Kasumi-1 (cell line): ENCODE measurements around the gene COL26A1.
"Not testable (repeated sequence)": the region's sequence is repeated elsewhere in the genome, so short reads cannot be mapped to it uniquely, and the experiment has no call there.

Source experiments
- DNase-seq, 2 experiments: peaks; one replicate each; lab custom pipeline; 2025; lab: John Stamatoyannopoulos, UW

COL26A1 gene

DNA sequence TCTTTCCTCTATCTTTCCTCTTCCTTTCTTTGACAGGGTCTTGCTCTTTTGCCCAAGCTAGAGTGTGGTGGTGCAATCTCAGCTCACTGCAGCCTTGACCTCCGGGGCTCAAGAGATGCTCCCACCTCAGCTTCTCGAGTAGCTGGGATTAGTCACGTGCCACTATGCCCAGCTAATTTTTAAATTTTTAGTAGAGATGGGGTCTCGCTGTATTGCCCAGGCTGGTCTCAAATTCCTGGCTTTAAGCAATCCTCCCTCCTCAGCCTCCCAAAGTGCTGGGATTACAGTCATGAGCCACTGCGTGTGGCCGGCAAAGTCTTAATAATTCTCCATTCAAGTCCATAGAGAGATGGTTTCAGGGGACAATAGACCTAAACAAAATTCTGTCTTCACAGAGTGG lies 40.2 kb downstream of the COL26A1 start:
- no peak for DNase-seq

GRCh38 chr7:101405474-101406067 lies 42.9 kb downstream of the COL26A1 start:
- DNase-seq, result no peak

DNA sequence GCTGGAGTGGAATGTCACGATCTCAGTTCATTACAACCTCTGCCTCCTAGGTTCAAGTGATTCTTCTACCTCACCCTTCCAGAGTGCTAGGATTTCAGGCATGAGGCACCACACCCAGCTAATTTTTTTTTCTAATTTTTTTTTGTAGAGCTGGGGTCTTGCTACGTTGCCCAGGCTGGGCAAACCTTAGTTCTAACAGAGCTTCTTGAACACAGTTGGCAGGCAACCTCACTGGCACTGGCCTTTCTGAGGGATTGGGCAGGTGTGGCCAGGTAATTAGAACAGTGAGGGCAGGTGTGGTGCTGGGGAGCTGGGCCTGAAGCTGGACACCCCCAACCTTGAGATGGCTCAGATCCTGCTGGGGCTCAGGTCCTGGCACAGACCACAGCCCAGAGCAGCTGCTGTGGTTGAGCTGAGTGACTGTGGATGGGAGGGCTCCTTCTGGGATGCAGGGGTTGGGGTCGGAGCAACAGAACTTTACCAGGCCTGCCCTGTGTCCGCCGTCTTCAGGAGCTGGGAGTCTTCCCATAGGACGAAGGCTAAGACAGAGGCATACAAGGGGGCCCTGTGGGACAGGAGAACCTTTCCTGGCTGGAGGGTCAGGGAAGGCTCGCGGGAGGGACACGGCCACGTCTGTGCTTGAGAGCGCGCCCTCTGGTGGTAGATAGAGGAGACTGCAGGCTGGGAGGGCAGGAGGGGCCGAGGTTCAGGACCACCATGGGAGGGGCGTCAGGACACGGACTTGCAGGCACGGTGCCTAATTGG lies 48.2 kb downstream of the COL26A1 start:
- DNase-seq, result peak; percentile 23 to 39

DNA sequence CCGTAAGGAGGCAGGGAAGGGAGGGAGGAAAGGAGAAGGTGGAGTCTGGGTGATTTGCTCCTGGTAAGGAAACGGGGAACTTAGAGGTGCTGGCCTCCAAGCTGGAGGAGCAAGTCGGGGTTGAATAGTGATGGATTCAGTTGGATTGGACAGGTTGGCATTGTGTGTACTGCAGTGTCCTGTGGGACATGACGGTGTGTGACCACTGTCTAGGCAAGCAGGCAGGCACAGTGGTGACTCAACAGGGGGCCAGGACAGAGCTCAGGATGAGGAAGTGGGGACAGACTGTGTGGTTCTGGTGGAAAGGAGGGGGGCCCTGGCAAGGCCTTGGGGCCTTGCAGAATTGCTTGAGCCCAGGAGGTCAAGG lies 48.8 kb downstream of the COL26A1 start:
- DNase-seq, result peak; percentile 39 to 47

- DNase-seq, result no peak
Measured at GRCh38 chr7:101412976-101413375, 50.3 kb downstream of the COL26A1 start.

DNA sequence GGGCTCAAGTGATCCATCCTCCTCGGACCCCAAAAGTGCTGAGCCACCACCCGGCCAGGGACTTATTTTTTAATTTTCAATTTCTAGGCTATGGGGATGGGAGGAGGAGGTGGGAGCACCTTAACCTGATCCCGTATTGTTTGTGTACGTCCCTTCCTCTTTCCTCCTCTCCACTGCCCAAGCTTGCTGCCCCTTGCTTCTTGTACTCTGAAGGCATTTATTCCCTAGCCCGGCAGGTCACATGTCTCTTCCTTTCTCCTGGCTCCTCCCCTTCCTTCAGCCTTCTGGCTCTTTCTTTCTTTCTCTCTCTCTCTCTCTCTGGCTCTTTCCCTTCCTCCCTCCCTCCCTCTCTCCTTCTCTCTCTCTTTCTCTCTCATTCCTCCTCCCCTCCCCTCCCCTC lies 56.0 kb downstream of the COL26A1 start:
- DNase-seq, result no peak

- no peak for DNase-seq
Measured at GRCh38 chr7:101419831-101420230, 57.2 kb downstream of the COL26A1 start.

DNA sequence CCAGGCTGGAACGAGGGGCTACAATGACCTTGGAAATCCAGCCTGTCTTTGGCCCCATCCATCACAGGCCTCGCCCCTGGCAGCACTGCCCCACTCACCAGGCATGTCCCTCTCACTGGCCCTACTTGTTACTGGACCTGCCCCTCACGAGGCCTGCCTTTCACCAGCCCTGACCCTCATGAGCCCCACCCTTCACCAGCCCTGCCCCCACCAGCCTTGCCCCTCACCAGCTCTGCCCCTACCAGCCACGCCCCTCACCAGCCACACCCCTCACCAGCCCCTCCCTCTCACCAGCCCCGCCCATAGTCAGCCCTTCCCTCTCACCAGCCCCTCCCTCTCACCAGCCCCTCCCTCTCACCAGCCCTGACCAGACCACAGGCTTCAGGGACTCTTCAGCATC lies 57.8 kb downstream of the COL26A1 start:
- DNase-seq, result no peak

DNA sequence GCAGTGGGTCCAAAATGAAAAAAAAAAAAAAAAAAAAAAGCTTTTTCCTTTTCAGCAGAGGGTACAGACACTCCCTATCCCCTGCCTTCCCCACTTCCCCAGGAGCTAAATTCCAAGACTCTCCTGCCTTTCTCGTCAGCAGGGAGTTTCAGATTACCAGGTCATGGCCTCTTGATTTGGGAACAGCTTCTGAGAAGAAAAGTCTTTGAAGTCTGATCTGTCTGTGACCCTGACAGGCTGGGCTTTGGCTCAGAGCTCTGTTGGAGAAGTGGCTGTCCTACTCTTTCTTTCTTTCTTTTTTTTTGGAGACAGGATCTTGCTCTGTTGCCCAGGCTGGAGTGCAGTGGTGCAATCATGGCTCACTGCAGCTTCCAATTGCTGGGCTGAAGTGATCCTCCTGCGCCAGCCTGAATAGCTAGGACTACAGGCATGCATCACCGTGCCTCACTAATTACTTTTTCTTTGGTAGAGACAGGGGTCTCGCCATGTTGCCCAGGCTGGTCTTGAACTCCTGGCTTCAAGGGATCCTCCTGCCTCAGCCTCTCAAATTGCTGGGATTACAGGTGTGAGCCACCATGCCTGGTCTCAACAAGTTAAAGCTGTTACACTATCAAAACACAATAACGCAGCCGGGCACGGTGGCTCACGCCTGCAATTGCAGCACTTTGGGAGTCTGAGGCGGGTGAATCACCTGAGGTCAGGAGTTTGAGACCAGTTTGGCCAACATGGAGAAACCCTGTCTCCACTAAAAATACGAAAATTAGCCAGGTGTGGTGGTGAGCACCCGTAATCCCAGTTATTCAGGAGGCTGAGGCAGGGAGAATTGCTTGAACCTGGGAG lies 59.9 kb downstream of the COL26A1 start:
- DNase-seq, result no peak

GRCh38 chr7:101426303-101427011 lies 63.8 kb downstream of the COL26A1 start:
- DNase-seq, result no peak

DNA sequence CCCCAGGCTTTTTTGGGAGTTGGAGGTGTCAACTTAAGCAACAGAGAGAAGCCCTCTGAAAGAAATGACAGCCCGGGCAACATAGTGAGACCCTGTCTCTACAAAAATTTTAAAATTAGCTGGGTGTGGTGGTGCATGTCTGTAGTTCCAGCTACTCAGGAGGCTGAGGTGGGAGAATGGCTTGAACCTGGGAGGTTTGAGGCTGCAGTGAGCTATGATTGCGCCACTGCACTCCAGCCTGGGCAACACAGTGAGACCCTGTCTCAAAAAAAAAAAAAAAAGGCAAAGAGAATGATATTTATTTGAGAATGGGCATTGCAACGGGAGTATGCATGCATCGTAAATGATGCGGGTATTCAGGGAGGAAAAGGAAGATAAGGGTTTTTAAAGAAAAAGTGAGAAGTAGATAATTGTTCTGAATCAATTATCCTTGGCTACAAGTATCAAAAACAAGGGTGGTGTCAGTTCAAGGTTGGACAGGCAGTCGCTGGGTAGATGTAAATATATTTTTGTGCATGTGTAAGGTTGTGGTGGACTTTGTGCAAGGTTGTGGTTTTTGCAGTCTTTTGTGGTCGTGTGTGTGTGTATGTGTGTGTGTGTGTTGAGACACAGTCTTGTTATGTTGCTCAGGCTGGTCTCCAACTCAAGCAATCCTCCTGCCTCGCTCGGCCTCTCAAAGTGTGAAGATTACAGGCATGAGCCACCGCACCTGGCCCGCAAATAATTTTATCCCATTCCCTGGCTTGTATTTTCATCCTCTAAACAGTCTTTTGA lies 65.6 kb downstream of the COL26A1 start:
- no peak for DNase-seq

DNA sequence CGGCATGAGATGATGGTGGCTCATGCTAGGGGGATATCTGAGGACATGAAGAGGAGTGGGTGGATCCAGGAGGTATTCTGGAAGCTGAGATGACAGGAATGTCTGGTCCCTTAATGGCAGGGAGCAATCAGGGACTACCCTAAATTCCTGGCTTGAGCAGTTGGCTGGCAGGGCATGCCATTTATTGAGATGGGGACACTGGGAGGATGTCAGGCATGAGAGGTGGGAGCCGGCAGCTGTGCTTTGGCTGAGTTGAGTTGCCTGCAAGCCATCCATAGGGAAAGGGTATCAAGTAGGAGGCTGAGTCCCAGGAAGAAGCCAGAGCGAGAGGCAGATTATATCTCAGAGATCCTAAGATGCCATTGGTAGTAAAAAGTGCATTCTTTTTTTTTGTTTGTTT lies 69.6 kb downstream of the COL26A1 start:
- DNase-seq, result no peak

GRCh38 chr7:101433688-101434087 lies 71.0 kb downstream of the COL26A1 start:
- no peak for DNase-seq

- not testable (repeated sequence) for DNase-seq
Measured at GRCh38 chr7:101434155-101434554, 71.5 kb downstream of the COL26A1 start.

DNA sequence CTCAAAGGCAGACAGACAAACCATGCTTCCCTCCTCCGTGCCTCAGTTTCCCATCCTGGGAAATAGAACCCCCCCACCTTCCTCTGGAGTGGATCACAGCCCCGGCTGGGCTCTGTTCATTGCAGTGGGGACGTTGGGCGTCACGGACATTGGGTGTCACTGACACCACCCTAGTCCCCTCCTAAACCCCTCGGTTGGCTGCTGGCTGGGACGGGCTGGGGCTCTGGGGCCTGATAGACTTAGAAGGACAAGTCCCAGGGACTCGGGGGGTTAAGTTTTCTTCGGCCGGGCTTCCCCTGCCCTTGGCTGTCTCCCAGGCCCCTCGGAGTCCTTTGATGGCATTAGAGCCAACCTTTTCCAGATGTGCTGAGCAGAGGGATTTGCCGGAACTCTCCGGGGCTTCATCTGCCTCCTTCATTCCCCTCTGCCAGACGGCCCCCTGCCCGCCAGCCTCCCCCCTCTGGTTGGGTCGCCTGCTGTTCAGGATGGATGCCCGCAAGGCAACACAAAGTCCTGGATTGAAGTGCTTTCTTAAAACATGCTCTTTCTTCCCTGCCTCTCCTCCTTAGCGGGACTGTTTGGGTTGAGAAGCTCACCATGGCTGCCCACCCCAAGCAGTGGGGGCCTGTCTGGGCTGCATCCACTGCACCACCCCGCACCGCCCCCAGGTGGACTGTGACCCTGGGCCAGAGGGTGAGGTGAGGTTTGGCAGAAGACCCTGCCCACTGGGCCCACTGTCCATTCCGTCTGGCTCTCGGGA lies 73.0 kb downstream of the COL26A1 start:
- no peak for DNase-seq

- no peak for DNase-seq
Measured at GRCh38 chr7:101436221-101436735, 73.6 kb downstream of the COL26A1 start.

DNA sequence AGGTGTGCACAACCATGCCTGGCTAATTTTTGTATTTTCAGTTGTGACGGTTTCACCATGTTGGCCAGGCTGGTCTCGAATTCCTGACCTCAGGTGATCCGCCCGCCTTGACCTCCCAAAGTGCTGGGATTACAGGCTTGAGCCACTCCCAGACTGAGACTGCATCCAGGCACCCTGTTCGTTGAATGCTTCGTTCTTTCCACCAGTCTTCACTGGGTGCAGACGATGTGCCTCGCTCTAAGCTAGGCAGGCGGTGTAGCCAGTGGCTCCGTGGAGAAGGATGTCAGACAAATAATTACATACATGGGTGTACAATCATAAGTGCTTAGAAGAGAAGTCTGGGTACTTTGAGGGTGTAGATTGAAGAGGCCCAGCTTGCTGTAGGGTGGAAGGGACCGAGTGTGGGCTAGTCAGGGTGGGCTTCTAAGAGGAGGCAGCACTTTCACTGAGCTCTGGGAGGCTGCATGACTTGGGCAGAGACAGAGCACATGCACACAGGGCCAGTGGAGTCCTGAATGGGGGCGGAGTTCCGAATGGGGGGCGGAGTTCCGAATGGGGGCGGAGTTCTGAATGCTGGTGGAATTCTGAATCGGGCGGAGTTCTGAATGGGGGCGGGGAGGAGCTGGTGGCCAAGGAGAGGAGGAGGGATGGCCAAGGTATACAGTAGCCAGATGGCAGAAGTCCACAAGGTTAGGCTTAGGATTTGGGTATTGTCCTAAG lies 74.3 kb downstream of the COL26A1 start:
- DNase-seq, result no peak

DNA sequence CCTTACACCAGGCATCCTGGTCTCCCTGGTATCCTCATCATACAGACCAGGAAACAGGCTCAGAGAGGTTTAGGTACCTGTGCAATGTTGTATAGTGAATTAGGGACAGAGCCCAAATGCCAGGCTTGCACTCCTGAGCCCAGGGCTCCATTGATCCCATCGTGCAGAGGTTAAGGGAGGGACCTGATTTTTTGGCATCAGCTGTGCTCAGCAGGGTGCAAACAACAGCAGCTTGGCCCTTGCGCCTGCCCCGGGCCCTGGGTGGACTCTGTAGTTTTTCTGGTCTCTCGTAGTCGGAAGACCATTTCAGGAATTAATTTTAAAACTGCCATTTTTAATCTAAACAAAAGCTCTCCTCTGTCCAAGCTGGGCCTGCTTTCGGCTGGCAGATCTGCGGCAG lies 79.2 kb downstream of the COL26A1 start:
- DNase-seq, result no peak

DNA sequence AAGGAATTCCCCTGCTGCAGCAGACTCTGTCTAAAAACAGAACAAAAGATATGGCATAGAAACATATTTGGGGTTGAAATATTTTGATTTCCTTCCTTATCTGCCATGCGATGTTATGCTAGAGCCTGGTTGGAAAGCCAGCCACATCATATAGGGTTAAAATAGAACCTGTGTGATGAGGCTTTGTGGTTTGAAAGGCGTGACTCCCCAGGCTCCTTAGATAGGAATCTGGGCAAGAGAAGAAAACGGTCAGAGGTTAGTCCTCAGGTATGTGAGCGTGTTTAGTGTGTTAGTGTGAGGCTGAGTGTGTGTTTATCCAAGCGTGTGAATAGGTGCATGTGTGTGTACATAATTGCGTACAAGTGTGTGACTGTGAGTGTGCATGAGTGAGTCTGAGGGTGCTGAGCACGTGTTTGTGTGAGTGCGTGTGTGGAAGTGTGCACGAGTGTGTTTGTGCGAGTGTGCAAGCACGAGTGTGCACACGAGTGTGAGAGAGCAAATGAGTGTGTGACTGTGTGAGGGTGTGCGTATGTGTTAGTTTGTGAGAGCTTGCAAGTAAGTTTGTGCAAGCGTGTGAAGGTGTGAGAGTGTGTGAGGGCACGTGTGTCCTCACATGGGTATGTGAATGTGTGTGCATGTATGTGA lies 79.9 kb downstream of the COL26A1 start:
- DNase-seq, result no peak
